Middle frontal gyrus (tissue), 1 donor: Measurements from ENCODE around the gene HSPB9.

ENCODE experiments used
- DNase-seq: peaks from one replicate; pipeline ENCODE4 v3.0.0-alpha.2; 2015; ENCODE audit warnings: low spot score; ENCODE audit errors: extremely low spot score

The HSPB9 gene

GRCh38 chr17:42122371-42123303, at the start of gene HSPB9:
TSS of gene HSPB9 (plus strand) at chr17:42122804. CDS start at chr17:42122851, 47 bp downstream.
- DNase-seq: no peak

GRCh38 chr17:42075789-42076188, 46.8 kb upstream of the HSPB9 start:
- DNase-seq: no peak

- DNase-seq: no peak
Observed at GRCh38 chr17:42076797-42077559, 45.6 kb upstream of the HSPB9 start.

GRCh38 chr17:42077755-42078154, 44.8 kb upstream of the HSPB9 start:
- DNase-seq: no peak

GRCh38 chr17:42078396-42079043, 44.1 kb upstream of the HSPB9 start:
- DNase-seq: no peak

GRCh38 chr17:42079541-42079940, 43.1 kb upstream of the HSPB9 start:
- no peak for DNase-seq

- DNase-seq: no peak
Observed at GRCh38 chr17:42081516-42082129, 41.0 kb upstream of the HSPB9 start.

- no peak for DNase-seq
Observed at GRCh38 chr17:42087042-42087701, 35.4 kb upstream of the HSPB9 start.

- no peak for DNase-seq
Observed at GRCh38 chr17:42087736-42088705, 34.6 kb upstream of the HSPB9 start.

GRCh38 chr17:42088736-42089135, 33.9 kb upstream of the HSPB9 start:
- no peak for DNase-seq

GRCh38 chr17:42090964-42091790, 31.4 kb upstream of the HSPB9 start:
- no peak for DNase-seq

GRCh38 chr17:42092939-42093338, 29.7 kb upstream of the HSPB9 start:
- no peak for DNase-seq

GRCh38 chr17:42094375-42095069, 28.1 kb upstream of the HSPB9 start:
- DNase-seq: no peak

GRCh38 chr17:42096360-42097111, 26.1 kb upstream of the HSPB9 start:
- DNase-seq: no peak

GRCh38 chr17:42097691-42098631, 24.6 kb upstream of the HSPB9 start, which contains the start of gene ZNF385C:
TSS of gene ZNF385C (minus strand) at chr17:42098473. CDS start at chr17:42063056, 35,417 bp downstream.
- DNase-seq: no peak

- no peak for DNase-seq
Observed at GRCh38 chr17:42098730-42099399, 23.7 kb upstream of the HSPB9 start.
